IPS-NIHi7 (cell line): Measurements from ENCODE around the gene MRM2.

ENCODE experiments used
- DNase-seq: peaks from one replicate; pipeline ENCODE4 v3.0.0; 2012; ENCODE audit warnings: mixed read lengths; ENCODE audit errors: extremely low spot score

The MRM2 gene

DNA sequence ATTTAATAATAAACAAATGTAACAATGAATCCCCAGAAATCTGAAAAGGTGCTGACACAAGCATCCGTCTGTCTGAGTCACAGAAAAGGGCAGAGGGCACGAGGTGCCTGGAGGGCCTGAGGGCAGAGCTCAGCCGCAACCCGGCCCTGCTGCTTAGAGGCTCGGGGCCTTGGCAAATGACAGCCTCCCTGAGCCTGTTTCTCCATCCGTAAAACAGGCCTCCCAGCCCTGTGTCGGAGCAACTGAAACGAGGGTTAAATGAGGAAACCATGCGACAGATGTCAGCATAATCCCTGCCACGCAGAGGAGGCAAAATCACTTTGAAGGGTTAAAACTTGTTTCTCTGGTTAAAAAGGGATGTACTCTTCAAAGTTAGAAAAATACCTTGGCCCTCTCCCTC lies 24.9 kb upstream of the MRM2 start:
- DNase-seq = no peak

GRCh38 chr7:2264158-2264557 lies 22.2 kb upstream of the MRM2 start:
- DNase-seq = no peak

DNA sequence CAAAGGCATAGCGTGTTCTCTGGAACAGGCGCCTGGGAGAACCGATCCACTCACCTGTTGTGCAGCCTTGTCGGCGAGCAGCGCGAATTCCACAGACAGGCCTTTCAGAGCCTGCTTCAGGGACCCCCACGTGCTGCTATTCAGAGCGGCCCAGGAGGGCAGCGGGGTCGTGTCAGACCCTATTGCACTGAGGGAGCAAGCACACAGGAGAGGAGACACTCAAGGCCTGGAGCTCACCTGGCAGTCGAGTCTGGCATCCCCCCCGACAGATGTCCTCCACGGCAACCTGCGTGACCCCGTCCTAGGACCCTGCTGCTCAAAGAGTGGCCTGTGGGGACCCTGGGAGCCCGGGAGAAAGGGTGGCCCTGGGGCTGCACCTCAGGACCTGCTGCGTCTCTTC lies 21.2 kb upstream of the MRM2 start:
- DNase-seq = no peak

DNA sequence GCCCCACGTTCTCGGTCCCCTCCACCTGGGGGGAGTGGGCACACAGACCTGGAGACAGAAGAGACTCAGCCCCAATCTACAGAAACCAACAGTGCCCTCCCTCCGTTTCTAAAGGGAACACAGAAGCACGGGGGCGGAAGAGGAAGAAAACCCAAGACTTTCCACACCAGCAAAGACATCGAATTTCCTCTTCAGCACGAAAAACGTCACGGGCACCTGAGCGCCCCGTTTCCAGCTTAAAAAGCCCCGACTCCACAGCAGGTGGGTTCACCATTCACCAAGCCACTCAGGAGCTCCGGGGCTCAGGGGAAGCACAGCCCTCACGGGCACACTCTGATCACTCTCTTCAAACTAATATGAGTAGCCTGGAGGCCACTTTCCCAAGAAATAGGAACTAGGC lies 19.6 kb upstream of the MRM2 start:
- no peak for DNase-seq

GRCh38 chr7:2260820-2261219 lies 18.8 kb upstream of the MRM2 start:
- DNase-seq = no peak

GRCh38 chr7:2259480-2259879 lies 17.5 kb upstream of the MRM2 start:
- DNase-seq = no peak

GRCh38 chr7:2258661-2259365 lies 16.8 kb upstream of the MRM2 start:
- no peak for DNase-seq

GRCh38 chr7:2257651-2258050 lies 15.6 kb upstream of the MRM2 start:
- DNase-seq = no peak

- DNase-seq = no peak
Measured at GRCh38 chr7:2257046-2257551, 15.1 kb upstream of the MRM2 start.

GRCh38 chr7:2256306-2257045 lies 14.5 kb upstream of the MRM2 start:
- DNase-seq = no peak

DNA sequence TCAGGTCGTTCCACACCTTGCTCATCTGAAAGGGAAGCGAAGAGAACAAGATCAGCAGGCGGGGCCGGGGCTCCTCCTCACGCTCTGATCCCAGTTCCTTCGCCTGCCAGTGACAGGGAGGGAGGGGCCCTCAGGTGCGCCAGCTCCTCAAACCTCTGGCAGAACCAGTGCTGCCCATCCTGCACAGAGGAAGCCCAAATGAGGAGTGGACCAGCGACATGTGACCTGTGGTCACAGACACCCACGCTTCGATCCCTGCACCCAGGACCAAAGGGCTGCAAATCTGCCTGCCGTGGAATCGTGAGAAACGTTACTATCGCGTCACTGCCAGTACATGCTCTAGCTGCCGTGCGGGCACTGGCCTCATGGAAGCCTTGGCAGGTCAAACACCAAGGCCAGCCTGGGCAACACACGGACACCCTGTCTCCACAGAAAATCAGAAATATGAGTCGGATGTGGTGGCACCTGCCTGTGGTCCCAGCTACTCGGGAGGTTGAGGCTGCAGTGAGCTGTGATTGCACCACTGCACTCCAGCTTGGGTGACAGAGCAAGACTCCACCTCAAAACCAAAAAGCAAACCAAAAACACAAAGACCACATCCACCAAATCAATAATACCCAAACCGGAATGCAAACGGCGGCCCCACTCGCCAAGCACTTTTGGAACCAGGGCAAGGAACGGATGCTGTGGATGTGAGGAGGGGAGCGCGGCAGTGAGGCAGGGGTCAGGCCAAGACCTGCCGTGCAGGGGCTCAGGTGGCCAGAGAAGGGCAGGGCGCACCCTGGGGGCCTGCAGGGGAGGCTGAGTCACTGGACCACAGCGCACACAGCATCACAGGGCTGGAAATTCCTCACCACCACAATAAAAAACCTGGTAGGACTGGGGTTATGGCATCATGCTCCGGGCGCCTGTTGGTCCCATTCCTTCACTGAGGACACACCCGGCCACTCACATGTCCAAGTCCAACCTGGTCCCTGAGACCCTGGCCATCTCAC lies 13.4 kb upstream of the MRM2 start:
- no peak for DNase-seq

GRCh38 chr7:2254429-2255144 lies 12.6 kb upstream of the MRM2 start:
- no peak for DNase-seq

GRCh38 chr7:2253525-2254244 lies 11.7 kb upstream of the MRM2 start:
- DNase-seq = no peak

GRCh38 chr7:2253021-2253420 lies 11.0 kb upstream of the MRM2 start:
- no peak for DNase-seq

- no peak for DNase-seq
Measured at GRCh38 chr7:2251841-2252771, 10.1 kb upstream of the MRM2 start.

DNA sequence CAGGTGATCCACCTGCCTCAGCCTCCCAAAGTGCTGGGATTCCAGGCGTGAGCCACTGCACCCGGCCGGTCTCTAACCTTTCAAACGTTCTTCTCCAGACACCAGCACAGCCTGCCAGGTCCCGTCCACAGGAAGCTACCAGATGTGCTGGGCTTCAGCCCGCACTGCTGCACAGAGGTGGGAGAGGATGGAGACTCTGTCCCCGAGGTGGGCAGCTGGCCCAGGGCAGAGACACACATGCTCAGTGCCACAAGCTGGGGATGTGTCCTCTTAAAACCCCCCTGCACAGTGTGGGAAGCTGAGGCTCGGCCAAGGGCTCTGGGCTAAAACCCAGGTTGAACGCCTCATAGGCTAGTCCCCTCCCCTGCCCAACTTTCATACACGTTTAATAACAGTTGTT lies 9.4 kb upstream of the MRM2 start:
- DNase-seq = no peak

- DNase-seq = no peak
Measured at GRCh38 chr7:2249744-2250323, 7.8 kb upstream of the MRM2 start.

DNA sequence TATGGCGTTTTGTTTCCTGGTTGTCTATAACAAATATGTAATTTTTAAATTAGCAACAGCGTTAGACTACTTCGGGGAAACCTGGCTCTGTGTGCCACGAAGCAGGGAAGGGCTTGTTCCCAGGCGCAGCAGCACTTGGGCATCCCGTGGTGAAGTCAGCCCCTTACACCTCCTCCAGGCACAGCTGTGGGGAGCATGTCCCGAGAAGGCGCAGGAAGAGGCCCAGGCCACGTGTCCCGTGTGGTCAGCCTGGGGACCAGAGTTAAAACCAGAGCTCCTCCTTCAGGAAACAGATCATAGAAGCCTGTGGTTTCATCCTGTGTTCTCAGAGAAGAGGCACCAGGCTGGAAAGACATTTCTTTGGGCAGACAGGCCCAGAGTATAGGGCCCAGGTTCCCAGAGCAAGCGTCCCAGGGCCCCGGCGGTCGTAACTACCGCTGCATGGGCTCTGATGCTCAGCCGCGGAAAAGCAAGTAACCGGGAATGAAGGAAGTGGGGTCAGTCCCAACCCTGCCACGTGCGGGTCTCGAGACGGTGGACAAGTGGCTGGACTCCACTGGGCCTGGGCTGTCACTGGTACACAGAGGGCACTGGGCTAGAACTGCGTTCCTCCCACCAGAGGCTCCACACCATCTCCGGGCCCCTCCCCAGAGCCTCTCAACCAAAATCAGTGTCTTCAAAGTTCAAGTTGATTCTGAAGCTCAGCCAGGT lies 7.1 kb upstream of the MRM2 start:
- DNase-seq = no peak
